Measurements from ENCODE around the gene CTDSPL.
"Not testable (repeated sequence)": the region's sequence is repeated elsewhere in the genome, so short reads cannot be mapped to it uniquely, and the experiment has no call there.

Gene CTDSPL

DNA sequence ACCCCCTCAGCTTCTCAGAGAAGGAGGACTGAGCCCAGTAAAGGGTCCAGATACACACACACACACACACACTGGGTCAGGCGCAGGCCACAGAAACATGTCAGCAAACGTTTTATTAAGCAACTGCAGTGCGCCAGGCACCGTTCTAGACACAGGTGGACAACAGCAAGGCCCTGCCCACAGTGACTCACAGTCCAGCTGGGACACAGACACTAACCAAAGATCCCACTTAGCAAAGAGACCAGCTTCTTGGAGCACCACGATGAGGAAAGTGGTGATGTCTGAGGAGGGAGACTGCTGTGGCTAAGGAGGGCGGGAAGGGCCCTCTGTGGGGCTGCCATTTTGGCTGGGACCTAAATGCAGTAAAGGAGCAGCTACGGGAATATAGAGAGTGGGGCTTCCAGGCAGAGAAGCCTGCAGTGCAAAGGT is 126.1 kb downstream of the CTDSPL start:
- no peak for DNase-seq (ENCODE audit: low read depth in 2 of 2)

DNA sequence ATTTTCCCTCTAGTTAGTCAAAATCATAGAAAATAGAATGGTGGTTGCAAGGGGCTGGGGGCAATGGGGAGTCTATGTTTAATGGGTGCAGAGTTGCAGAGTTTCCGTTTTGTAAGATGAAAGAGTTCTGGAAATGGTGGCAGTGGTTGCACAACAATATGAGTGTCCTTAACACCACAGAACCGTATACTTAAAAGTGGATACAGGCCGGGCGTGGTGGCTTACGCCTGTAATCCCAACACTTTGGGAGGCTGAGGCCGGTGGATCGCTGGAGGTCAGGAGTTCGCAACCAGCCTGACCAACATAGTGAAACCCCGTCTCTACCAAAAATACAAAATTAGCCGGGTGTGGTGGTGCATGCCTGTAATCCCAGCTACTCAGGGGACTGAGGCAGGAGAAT is 126.7 kb downstream of the CTDSPL start:
- DNase-seq (ENCODE audit: low read depth in 2 of 2) = not testable (repeated sequence)

DNA sequence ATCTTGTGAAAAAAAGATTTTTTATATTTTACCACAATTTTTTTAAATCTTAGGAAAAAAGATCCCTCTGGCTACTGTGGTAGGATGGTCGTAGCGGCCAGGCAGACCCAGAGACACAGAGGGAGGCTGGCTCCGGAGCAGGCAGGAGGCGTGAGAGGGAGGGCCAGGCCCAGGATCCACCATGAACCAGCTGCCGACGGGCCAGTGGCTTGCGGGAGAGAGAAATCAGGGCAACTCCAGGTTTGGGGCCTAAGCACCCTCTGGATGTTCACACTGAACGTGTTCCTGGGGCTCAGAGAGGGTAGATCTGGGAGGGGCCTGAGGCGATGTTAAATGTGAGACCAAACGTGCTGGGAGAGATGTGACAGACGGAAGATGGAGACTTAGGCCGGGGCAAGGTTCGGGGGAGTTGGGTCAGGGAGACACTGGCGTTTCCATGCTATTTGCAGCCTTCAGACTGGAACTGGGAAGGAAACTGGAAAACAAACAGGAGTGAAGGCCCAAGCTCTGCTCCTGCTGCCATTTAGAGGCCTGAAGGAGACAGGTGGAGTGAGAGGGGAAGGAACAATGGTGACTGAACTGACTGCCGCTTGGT is 127.3 kb downstream of the CTDSPL start:
- DNase-seq (ENCODE audit: low read depth in 2 of 2) = no peak

GRCh38 chr3:37989821-37990480 is 128.3 kb downstream of the CTDSPL start:
- no peak for DNase-seq (ENCODE audit: low read depth in 2 of 2)

DNA sequence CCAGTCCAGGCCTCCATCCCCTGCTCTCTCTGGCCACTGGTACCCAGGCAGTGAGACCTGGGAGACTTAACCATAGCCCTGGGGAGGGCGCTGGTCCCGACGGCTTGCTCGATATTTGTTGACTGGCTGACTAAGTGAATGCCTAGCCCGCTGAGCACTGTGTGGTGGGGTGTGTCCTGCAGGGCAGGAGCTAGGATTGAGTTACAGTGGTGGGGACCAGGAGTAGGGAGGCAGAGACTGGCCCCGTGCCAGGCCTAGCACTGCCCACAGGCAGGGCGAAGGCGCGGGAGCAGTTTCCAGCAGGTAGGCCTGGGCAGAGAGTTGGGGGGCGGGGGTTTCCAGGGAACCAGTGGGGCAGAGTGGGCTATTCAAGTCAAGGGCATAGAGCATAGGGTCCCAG is 128.8 kb downstream of the CTDSPL start, which contains the start of gene VILL:
Gene VILL (plus strand): TSS at position 260 of the 400 bp plus-strand sequence. CDS start 2,887 bp downstream, outside the sequence.
- no peak for DNase-seq (ENCODE audit: low read depth in 2 of 2)

DNA sequence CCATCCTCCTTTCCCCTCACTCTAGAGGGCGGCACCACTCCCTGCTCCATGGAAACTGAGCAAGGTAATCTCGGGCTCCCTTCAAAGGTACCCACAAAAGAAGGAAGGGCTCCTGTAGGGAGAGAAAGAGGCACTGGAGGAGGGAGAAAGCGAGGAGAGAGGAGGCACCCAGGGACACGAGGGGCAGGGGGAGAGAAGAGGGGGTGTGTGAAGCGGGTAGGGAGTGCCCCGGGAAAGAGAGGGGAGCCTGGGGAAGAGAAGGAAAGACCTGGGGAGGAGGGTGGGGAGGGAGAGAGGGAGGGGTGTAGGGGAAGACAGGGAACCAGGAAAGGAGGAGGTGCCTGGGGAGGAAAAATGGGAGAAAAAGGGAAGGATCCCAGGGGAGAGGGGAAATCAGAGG is 129.4 kb downstream of the CTDSPL start:
- no peak for DNase-seq (ENCODE audit: low read depth in 2 of 2)

- DNase-seq (ENCODE audit: low read depth in 2 of 2) = no peak
Observed at GRCh38 chr3:37991823-37992222, 130.1 kb downstream of the CTDSPL start.

- no peak for DNase-seq (ENCODE audit: low read depth in 2 of 2)
Observed at GRCh38 chr3:37992271-37993066, 130.8 kb downstream of the CTDSPL start.

DNA sequence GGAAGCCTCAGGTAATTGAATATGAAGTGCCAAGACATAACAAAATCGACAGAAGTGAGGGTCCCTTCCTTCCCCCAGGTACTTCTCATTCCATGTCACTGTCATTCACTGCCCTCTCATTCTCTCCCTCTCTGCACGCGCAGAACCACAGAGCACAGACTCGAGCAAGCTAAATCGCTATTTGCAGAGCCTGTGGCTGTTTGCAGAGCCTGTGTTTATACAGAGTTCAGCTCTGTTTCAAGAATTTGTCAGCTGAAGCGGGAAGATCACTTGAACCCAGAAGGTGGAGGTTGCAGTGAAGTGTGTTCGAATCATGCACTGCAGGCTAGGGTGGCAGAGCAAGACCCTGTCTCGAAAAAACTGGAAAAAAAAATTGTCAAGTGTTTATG is 131.4 kb downstream of the CTDSPL start:
- DNase-seq (ENCODE audit: low read depth in 2 of 2) = no peak

DNA sequence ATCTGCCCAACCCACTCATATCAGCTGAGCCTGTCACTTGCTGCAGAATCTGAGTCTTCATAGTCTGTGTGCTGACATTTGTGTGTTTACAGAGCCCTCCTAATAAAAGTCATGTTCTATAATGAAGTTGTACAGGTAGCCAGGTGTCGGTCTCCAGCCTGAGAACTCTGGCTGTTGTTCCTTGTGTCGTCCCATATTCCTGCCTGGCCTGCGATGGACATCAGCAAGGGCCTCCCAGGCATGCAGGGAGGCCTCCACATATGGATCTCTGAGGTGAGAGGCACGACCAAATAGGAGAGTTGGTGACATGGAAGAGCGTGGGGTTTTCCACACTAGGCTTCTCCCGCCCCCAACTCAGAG is 131.8 kb downstream of the CTDSPL start:
- no peak for DNase-seq (ENCODE audit: low read depth in 2 of 2)

- DNase-seq (ENCODE audit: low read depth in 2 of 2) = peak; percentile 61 to 74
Observed at GRCh38 chr3:37993820-37994638, 132.3 kb downstream of the CTDSPL start.

DNA sequence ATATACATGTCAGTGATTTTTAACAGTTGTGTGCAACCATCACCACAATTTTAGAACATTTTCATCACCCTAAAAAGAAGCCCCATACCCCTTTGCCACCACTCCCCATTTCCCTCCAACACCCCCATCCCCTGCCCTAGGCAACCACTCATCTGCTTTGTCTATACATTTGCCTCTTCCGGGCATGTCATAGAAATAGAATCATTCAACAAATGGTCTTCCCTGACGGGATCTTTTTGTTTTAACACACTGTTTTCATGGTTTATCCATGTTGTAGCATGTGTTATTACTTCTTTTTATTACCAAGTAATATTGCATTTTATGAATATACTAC is 132.9 kb downstream of the CTDSPL start:
- DNase-seq (ENCODE audit: low read depth in 2 of 2) = no peak

DNA sequence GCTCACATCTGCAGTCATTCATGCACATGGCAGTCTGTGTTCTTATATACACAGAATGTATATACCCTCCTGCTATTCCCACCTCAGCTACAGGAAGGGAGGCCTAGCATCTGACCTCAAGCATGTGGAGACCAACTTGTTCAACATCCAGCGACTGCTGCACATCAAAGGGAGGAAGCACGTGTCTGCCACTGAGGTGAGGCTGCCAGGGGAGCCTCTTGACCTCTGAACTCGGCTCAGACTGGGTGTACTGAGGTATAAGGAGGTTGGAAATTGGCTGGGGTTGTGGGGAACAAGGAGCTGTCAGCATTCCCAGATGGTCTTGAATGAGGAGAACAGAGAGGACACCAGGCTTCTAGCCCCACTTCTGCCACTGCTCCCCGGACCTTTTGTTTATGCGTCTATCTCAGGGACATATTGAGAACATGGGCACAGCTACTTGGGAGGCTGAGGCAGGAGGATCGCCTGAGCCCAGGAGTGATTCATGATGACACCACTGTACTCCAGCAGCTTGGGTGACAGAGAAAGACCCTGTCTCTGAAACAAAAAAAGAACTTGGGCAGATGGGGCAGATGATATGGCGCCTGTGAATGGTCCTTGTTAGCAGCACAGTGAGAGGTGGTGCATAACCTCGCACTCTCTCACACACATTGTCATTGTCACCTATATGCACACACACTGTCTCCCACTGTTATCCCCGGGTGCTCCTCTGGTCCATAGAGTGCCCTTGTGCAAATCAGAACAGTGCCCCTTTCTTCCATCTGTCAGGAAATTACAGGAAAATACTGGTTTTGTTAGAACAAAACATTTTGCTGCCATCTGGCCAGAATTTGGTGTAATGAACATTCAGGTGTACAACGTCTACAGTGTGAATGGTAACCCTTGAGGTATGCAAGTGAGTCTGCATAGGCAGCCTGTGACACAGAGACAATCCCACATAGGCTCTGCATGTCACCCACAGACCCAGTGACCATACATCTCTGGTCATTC is 134.3 kb downstream of the CTDSPL start:
- DNase-seq (ENCODE audit: low read depth in 2 of 2) = no peak

DNA sequence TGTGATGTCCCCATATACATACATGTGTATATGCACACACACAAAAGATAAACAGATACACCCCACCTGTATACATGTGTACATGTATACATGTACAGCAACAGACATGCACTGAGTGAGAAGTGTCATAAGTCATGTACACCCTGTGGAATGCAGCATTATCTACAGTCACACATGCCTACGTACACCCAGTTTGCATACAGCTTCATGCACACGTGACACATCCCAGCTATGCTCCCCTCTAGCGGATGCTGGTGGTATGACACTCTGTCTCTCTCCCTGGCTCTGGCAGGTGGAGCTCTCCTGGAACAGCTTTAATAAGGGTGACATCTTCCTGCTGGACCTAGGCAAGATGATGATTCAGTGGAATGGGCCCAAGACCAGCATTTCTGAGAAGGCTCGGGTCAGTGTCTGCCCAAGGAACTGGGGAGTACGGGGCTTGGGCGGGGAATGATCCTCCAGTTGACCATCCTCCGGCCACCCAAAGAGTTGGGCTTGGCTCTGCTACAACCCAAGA is 135.2 kb downstream of the CTDSPL start:
- DNase-seq (ENCODE audit: low read depth in 2 of 2) = peak; percentile 70 to 87

DNA sequence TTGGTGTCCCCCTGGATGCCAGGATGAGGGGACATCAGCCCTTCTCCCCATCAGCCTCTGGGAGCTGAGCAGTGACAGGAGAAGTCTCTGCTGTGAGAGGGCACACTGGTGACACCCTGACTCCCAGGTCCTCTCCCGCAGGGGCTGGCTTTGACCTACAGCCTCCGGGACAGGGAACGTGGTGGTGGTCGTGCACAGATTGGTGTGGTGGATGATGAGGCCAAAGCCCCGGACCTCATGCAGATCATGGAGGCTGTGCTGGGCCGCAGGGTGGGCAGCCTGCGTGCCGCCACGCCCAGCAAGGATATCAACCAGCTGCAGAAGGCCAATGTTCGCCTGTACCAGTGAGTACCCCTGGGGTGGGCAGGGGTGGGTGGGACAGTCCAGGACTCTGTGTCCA is 135.7 kb downstream of the CTDSPL start:
- no peak for DNase-seq (ENCODE audit: low read depth in 2 of 2)

GRCh38 chr3:37997791-37998370 is 136.2 kb downstream of the CTDSPL start:
- no peak for DNase-seq (ENCODE audit: low read depth in 2 of 2)

DNA sequence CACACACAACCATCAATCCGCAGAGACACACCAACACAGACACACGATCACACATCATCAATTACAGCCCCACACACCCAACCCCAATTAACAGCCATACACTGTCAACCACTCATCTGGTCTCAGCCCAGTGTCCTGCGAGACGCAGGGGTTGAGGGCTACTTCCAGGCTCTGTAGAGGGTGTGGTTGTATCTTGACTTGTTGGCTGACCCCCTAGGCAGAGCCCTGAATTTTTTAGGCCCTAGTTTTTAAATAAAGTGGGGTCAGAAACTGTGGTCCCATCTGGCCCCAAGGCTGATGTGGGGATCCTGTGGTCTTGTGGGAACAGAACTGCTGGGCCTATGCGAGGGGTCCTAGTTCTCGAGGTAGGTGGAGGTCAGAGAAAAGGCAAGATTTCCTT is 138.2 kb downstream of the CTDSPL start:
- no peak for DNase-seq (ENCODE audit: low read depth in 2 of 2)

GRCh38 chr3:38000242-38000916 is 138.7 kb downstream of the CTDSPL start:
- DNase-seq (ENCODE audit: low read depth in 2 of 2) = no peak

- no peak for DNase-seq (ENCODE audit: low read depth in 2 of 2)
Observed at GRCh38 chr3:38000965-38001455, 139.3 kb downstream of the CTDSPL start.

Measured in stimulated activated CD4-positive, alpha-beta T cell treated with anti-CD3 and anti-CD28 coated beads, Interleukin-12 subunit alpha, Interleukin-12 subunit beta, amount 100 ng/mL, for 24 hours (primary cell).